ENCODE measurements around the gene ZG16. TPM values are rescaled to one million over a fixed set of nuclear protein-coding genes. Genes with fewer than 3 reads are reported as not detected.
A peak's percentile ranks its signal among the peaks of the same experiment; 100 is the strongest.

The ZG16 gene
- total RNA-seq, 5 donors from 2014 or later (not counting 1 experiment from before 2014, with no cell fraction given) = 0.09 to 0.15 TPM; not detected in 3

GRCh38 chr16:29826342-29826695, 48.3 kb downstream of the ZG16 start:
- H3K9me3 ChIP-seq = no peaks in the 10 kb centered on the region
- POLR2A ChIA-PET = interaction anchor here (0.6 to 1.0 kb wide), 2 partner anchors 19 to 104 kb away, joined by 3 to 10 read pairs; no protein-coding TSS in a partner anchor
- no CpG with 5 or more reads among the region's 8 CpGs for WGBS (ENCODE audit: insufficient coverage)
- Mint-ChIP-seq H3K9me3 (no peaks in the 10 kb centered on the region), H3K27ac (peak overlapping the region; percentile 96), H3K36me3 (no peaks in the 10 kb centered on the region), H3K4me3 (peak overlapping the region; percentile 68 to 79 (median 76)), H3K27me3 (no peaks in the 10 kb centered on the region), H3K4me1 (peaks cover 70 to 92% (median 85%) of the 10 kb centered on the region in 3 donors)
- no peak for ATAC-seq (replicated peaks in 1 of 4)
- no peak for DNase-seq
- H3K36me3 ChIP-seq (ENCODE audit: control insufficient read depth in 2 of 2, extremely low read depth in 1 of 2, insufficient read depth in 1 of 2, low read length in 1 of 2) = peaks cover under 1 to 21% of the 10 kb centered on the region in 2 donors
- H3K27ac ChIP-seq (ENCODE audit: low read length) = peak overlapping the region; percentile 46
- H3K27me3 ChIP-seq (replicated peaks in 1 of 2; ENCODE audit: control insufficient read depth in 2 of 2, extremely low read depth in 1 of 2, insufficient read depth in 2 of 2, low read length in 1 of 2) = no peaks in the 10 kb centered on the region
- H3K4me3 ChIP-seq (ENCODE audit: control insufficient read depth in 1 of 2, extremely low read depth in 1 of 2, low read length in 1 of 2) = no peak overlapping the region
- CTCF ChIA-PET = interaction anchor here (0.7 to 2.5 kb wide), 6 partner anchors 9 to 22 kb away, joined by 3 to 7 read pairs (median 6); partner anchors contain the start of gene PAGR1 (in 1 of the 2)
- peaks cover 42 to 94% of the 10 kb centered on the region in 2 experiments for H3K4me1 ChIP-seq (ENCODE audit: control insufficient read depth in 1 of 2, extremely low read depth in 1 of 2, insufficient read depth in 2 of 2, low read length in 2 of 2)

GRCh38 chr16:29830774-29831173, 52.7 kb downstream of the ZG16 start:
- ChIA-PET POLR2A (no interaction called here), CTCF (no interaction called here)
- Histone ChIP-seq H3K4me3 (ENCODE audit: control insufficient read depth in 1 of 2, extremely low read depth in 1 of 2, low read length in 1 of 2) (no peak overlapping the region), H3K27ac (ENCODE audit: low read length) (no peak overlapping the region), H3K4me1 (ENCODE audit: control insufficient read depth in 1 of 2, extremely low read depth in 1 of 2, insufficient read depth in 2 of 2, low read length in 2 of 2) (peaks cover 20 to 52% of the 10 kb centered on the region in 2 experiments), H3K36me3 (ENCODE audit: control insufficient read depth in 2 of 2, extremely low read depth in 1 of 2, insufficient read depth in 1 of 2, low read length in 1 of 2) (peaks cover 4 to 53% of the 10 kb centered on the region in 2 donors), H3K9me3 (no peaks in the 10 kb centered on the region), H3K27me3 (replicated peaks in 1 of 2; ENCODE audit: control insufficient read depth in 2 of 2, extremely low read depth in 1 of 2, insufficient read depth in 2 of 2, low read length in 1 of 2) (no peaks in the 10 kb centered on the region)
- H3K36me3 Mint-ChIP-seq = peaks cover 16% of the 10 kb centered on the region
- H3K9me3 Mint-ChIP-seq = no peaks in the 10 kb centered on the region
- DNase-seq (no peak), ATAC-seq (replicated peaks in 1 of 4) (no peak)
- peaks cover 37 to 54% (median 51%) of the 10 kb centered on the region in 3 donors for H3K4me1 Mint-ChIP-seq
- peak overlapping the region in 1 of 2 donors; percentile 16 for H3K27ac Mint-ChIP-seq
- H3K4me3 Mint-ChIP-seq = no peak overlapping the region
- no peaks in the 10 kb centered on the region for H3K27me3 Mint-ChIP-seq
- 91% methylated on average over 5 of the region's 11 CpGs for WGBS (ENCODE audit: insufficient coverage)

GRCh38 chr16:29831490-29831889, 53.4 kb downstream of the ZG16 start:
- 100% methylated on average over 1 of the region's 2 CpGs for WGBS (ENCODE audit: insufficient coverage)
- no peak for ATAC-seq (replicated peaks in 1 of 4)
- ChIA-PET POLR2A (no interaction called here), CTCF (no interaction called here)
- Histone ChIP-seq H3K27me3 (replicated peaks in 1 of 2; ENCODE audit: control insufficient read depth in 2 of 2, extremely low read depth in 1 of 2, insufficient read depth in 2 of 2, low read length in 1 of 2) (no peaks in the 10 kb centered on the region), H3K4me1 (ENCODE audit: control insufficient read depth in 1 of 2, extremely low read depth in 1 of 2, insufficient read depth in 2 of 2, low read length in 2 of 2) (peaks cover 13 to 44% of the 10 kb centered on the region in 2 experiments), H3K27ac (ENCODE audit: low read length) (no peak overlapping the region), H3K9me3 (no peaks in the 10 kb centered on the region), H3K4me3 (ENCODE audit: control insufficient read depth in 1 of 2, extremely low read depth in 1 of 2, low read length in 1 of 2) (no peak overlapping the region), H3K36me3 (ENCODE audit: control insufficient read depth in 2 of 2, extremely low read depth in 1 of 2, insufficient read depth in 1 of 2, low read length in 1 of 2) (peaks cover 4 to 56% of the 10 kb centered on the region in 2 donors)
- Mint-ChIP-seq H3K27ac (peak overlapping the region in 1 of 2 donors; percentile 73), H3K9me3 (no peaks in the 10 kb centered on the region), H3K4me3 (peak overlapping the region in 1 of 3 donors; percentile 12), H3K27me3 (no peaks in the 10 kb centered on the region), H3K36me3 (peaks cover 18% of the 10 kb centered on the region), H3K4me1 (peaks cover 30 to 48% (median 45%) of the 10 kb centered on the region in 3 donors)
- DNase-seq = no peak

Other genes starting within 250 kb of the ZG16 start
- gene SPN, start 115.0 kb upstream of the ZG16 start, total RNA-seq = 100 to 1,000 TPM; 124 to 172 (median 161) TPM
- gene QPRT, start 99.1 kb upstream of the ZG16 start, total RNA-seq = 1 to 10 TPM; 1.4 to 2.5 (median 2.1) TPM
- gene C16orf54, start 32.3 kb upstream of the ZG16 start, total RNA-seq = 100 to 1,000 TPM; 122 to 194 (median 142) TPM
- gene KIF22, start 12.5 kb downstream of the ZG16 start, total RNA-seq = 10 to 100 TPM; 84.1 to 95.2 (median 84.9) TPM
- gene MAZ, start 28.3 kb downstream of the ZG16 start, total RNA-seq = 100 to 1,000 TPM; 240 to 326 (median 305) TPM
- 1 to 10 TPM; 2.4 to 7.9 (median 4.4) TPM for gene PRRT2, start 33.9 kb downstream of the ZG16 start, total RNA-seq
- 10 to 100 TPM; 16.0 to 47.2 (median 40.6) TPM for gene PAGR1, start 37.9 kb downstream of the ZG16 start, total RNA-seq
- gene MVP, start 42.2 kb downstream of the ZG16 start, total RNA-seq = 100 to 1,000 TPM; 140 to 173 (median 158) TPM
- gene CDIPT, start 85.0 kb downstream of the ZG16 start, total RNA-seq = 10 to 100 TPM; 37.1 to 87.0 (median 79.7) TPM
- under 1 TPM in 3 of 5 donors, not detected in 2; 0.16 to 0.82 (median 0.47) TPM for gene SEZ6L2, start 121.3 kb downstream of the ZG16 start, total RNA-seq
- gene ASPHD1, start 122.2 kb downstream of the ZG16 start, total RNA-seq = not detected
- gene KCTD13, start 148.0 kb downstream of the ZG16 start, total RNA-seq = 10 to 100 TPM; 48.4 to 87.3 (median 79.1) TPM
- gene TMEM219, start 183.8 kb downstream of the ZG16 start, total RNA-seq = 10 to 100 TPM; 66.7 to 93.9 (median 80.4) TPM
- gene TAOK2, start 195.6 kb downstream of the ZG16 start, total RNA-seq = 10 to 100 TPM; 26.1 to 58.3 (median 55.9) TPM
- gene HIRIP3, start 217.4 kb downstream of the ZG16 start, total RNA-seq = 10 to 100 TPM; 15.0 to 22.8 (median 20.3) TPM
- gene INO80E, start 218.0 kb downstream of the ZG16 start, total RNA-seq = 100 to 1,000 TPM in 3 of 5 donors, 10 to 100 TPM in 2; 84.8 to 152 (median 128) TPM
- gene DOC2A, start 232.8 kb downstream of the ZG16 start, total RNA-seq = under 1 TPM in 4 of 5 donors, not detected in 1; 0.15 to 0.38 (median 0.26) TPM
- gene C16orf92, start 244.9 kb downstream of the ZG16 start, total RNA-seq = not detected